ENCODE measurements around the gene GABRR1. TPM values are rescaled to one million over a fixed set of nuclear protein-coding genes. Genes with fewer than 3 reads are reported as not detected.

Gene GABRR1
- total RNA-seq, result not detected

DNA sequence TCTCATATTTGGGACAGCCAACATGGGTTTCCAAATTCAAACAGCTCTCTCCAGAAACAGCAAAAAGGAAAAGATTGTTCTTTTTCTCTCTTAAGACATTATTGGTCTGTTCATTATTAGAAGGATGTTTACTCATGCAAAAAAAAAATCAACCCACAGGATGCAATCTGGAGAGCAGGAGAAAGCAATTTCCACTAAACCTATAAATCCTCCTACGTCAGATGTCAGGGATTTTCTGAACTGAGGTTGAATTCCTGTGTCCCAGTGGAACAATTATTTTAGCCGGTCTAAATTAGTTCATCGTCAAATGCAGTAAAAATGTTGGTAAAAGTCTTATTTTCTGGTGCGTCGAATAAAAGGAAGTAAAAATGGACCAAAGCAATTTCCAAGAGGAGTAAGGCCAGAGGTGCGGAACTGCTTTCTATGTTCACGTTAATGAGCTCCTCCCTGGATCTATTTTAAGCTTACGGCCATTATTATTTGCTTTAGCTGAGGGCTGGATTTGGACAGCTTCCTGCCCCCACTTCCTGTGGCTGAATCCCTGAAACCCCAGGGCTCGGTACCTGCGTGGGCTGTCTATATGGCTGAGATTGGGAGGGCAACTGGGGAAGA lies at the start of gene GABRR1:
TSS of gene GABRR1 (minus strand) at position 60 of the 612 bp plus-strand sequence. CDS start at position 24, 36 bp downstream.
- H3K9me3 ChIP-seq, result no peaks in the 10 kb centered on the region
- H3K36me3 ChIP-seq, result no peaks in the 10 kb centered on the region
- no peak within 1 kb of the TSS for H3K27ac ChIP-seq
- H3K4me3 ChIP-seq, result no peak within 1 kb of the TSS
- intact Hi-C loops (cut with DNase I), result no loop called here
- H3K27me3 ChIP-seq, result no peaks in the 10 kb centered on the region
- H3K4me1 ChIP-seq, result peaks cover 9% of the 10 kb centered on the region
- DNase-seq (ENCODE audit: extremely low spot score in 2 of 2), result no peak
- TF ChIP-seq POLR2AphosphoS5 (IDR thresholded peaks at IDR 0.05; ENCODE audit: insufficient read depth in 1 of 2, low read depth in 1 of 2) (no peak), POLR2A (IDR thresholded peaks at IDR 0.05) (no peak)
- TF ChIP-seq, protein P1, sequence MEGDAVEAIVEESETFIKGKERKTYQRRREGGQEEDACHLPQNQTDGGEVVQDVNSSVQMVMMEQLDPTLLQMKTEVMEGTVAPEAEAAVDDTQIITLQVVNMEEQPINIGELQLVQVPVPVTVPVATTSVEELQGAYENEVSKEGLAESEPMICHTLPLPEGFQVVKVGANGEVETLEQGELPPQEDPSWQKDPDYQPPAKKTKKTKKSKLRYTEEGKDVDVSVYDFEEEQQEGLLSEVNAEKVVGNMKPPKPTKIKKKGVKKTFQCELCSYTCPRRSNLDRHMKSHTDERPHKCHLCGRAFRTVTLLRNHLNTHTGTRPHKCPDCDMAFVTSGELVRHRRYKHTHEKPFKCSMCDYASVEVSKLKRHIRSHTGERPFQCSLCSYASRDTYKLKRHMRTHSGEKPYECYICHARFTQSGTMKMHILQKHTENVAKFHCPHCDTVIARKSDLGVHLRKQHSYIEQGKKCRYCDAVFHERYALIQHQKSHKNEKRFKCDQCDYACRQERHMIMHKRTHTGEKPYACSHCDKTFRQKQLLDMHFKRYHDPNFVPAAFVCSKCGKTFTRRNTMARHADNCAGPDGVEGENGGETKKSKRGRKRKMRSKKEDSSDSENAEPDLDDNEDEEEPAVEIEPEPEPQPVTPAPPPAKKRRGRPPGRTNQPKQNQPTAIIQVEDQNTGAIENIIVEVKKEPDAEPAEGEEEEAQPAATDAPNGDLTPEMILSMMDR (IDR thresholded peaks at IDR 0.05), result no peak

DNA sequence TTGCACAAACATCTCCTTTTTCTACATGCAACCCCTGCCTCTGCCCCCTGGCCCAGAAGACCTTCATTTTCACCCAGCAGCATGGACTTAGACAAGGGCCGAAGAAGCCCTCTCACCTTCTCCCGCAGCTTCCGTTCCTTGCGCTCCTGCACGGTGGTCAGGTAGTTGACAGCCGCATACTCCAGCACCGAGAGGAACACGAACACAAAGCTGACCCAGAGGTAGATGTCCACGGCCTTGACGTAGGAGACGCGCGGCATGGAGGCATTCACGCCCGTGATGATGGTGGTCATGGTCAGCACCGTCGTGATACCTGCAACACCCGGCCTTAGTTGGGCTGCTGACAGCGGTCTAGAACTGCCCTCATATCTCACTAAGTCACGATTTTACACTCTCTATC lies 47.1 kb upstream of the GABRR1 start:
- Histone ChIP-seq H3K27me3 (no peaks in the 10 kb centered on the region), H3K4me3 (no peak overlapping the region), H3K27ac (no peak overlapping the region), H3K4me1 (no peaks in the 10 kb centered on the region), H3K36me3 (no peaks in the 10 kb centered on the region), H3K9me3 (no peaks in the 10 kb centered on the region)
- peak in 1 of 2 donors; percentile 64 for DNase-seq (ENCODE audit: extremely low spot score in 2 of 2)
- TF ChIP-seq POLR2A (IDR thresholded peaks at IDR 0.05), result no peak
- TF ChIP-seq POLR2AphosphoS5 (IDR thresholded peaks at IDR 0.05; ENCODE audit: insufficient read depth in 1 of 2, low read depth in 1 of 2), result no peak
- TF ChIP-seq, protein P1 (IDR thresholded peaks at IDR 0.05), result no peak
- intact Hi-C loops (cut with DNase I), result no loop called here

DNA sequence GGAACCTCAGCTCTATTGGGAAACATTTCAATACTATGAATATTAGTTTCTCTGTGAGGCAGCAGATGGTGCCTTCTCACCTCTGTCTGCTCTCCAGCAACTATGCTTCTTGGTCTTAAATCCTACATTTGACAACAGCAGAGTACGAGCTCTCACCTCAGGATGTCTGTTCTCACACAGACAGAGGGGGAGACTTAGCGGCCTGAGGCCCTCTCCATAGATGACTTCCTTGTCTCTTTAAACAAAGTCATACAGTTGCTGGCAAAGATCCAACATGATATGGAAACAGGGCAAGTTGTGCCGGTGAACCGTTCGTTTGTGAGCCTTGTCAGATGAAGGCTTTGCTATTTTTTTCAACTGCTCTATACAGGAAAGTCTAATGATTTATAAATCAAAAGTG lies 43.7 kb upstream of the GABRR1 start:
- no peaks in the 10 kb centered on the region for H3K9me3 ChIP-seq
- H3K27ac ChIP-seq, result no peak overlapping the region
- no peaks in the 10 kb centered on the region for H3K36me3 ChIP-seq
- no peaks in the 10 kb centered on the region for H3K4me1 ChIP-seq
- no peak overlapping the region for H3K4me3 ChIP-seq
- intact Hi-C loops (cut with DNase I), result no loop called here
- no peak for TF ChIP-seq POLR2A (IDR thresholded peaks at IDR 0.05)
- TF ChIP-seq, protein P1 (IDR thresholded peaks at IDR 0.05), result no peak
- no peak for TF ChIP-seq POLR2AphosphoS5 (IDR thresholded peaks at IDR 0.05; ENCODE audit: insufficient read depth in 1 of 2, low read depth in 1 of 2)
- no peaks in the 10 kb centered on the region for H3K27me3 ChIP-seq
- peak in 1 of 2 donors; percentile 40 for DNase-seq (ENCODE audit: extremely low spot score in 2 of 2)

DNA sequence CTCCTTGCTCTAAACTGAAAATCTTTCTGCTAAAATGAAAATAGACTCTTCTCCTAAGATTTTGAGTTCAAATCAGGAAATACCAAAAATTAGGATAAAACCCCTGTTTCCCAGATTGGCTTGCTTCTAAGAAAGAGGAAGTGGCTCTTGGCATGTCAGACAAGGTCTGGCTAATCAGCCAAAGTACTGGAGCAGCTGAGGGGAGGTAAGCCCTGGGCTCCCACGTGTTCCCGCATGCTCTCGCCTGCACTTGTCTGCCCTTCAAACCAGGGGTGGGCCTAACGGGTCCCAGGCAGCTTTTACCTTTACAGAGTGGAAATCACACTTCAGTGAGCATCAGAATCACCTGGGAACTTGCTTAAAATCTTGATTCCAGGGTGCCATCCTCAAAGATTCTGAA lies 43.2 kb upstream of the GABRR1 start:
- Histone ChIP-seq H3K9me3 (no peaks in the 10 kb centered on the region), H3K4me3 (no peak overlapping the region), H3K36me3 (no peaks in the 10 kb centered on the region), H3K4me1 (no peaks in the 10 kb centered on the region), H3K27ac (no peak overlapping the region), H3K27me3 (no peaks in the 10 kb centered on the region)
- peak in 1 of 2 donors; percentile 77 for DNase-seq (ENCODE audit: extremely low spot score in 2 of 2)
- TF ChIP-seq POLR2AphosphoS5 (IDR thresholded peaks at IDR 0.05; ENCODE audit: insufficient read depth in 1 of 2, low read depth in 1 of 2) (no peak), POLR2A (IDR thresholded peaks at IDR 0.05) (no peak)
- TF ChIP-seq, protein P1 (IDR thresholded peaks at IDR 0.05), result no peak
- intact Hi-C loops (cut with DNase I), result no loop called here

DNA sequence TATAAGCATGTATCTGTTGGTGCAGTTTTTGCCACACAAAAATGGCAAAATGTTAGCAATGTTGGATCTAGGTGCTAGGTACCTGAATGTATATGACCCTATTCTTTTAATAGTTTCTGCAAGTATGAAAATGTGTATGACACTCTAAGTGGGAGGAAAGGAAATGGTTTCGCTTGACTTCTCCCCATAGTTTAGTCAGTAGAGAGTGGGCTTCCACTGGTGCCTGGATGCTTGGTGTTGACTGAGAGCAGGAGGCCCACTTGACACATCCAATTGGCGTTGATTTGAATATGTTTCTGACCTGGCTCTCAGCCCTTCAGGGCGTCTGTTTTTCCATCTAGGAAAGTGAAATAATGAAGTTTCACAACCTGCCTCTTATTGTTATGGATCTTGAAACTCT lies 41.8 kb upstream of the GABRR1 start:
- DNase-seq (ENCODE audit: extremely low spot score in 2 of 2), result no peak
- intact Hi-C loops (cut with DNase I), result no loop called here

More for the DNA sequence above, 41.8 kb upstream of the GABRR1 start:
- Histone ChIP-seq H3K27me3 (no peaks in the 10 kb centered on the region), H3K4me3 (no peak overlapping the region), H3K9me3 (no peaks in the 10 kb centered on the region), H3K4me1 (no peaks in the 10 kb centered on the region), H3K36me3 (no peaks in the 10 kb centered on the region), H3K27ac (no peak overlapping the region)
- TF ChIP-seq, protein P1 (IDR thresholded peaks at IDR 0.05), result no peak
- no peak for TF ChIP-seq POLR2AphosphoS5 (IDR thresholded peaks at IDR 0.05; ENCODE audit: insufficient read depth in 1 of 2, low read depth in 1 of 2)
- TF ChIP-seq POLR2A (IDR thresholded peaks at IDR 0.05), result no peak

Measured in vagina (tissue), 2 donors.